MM.1S (cell line): Measurements from ENCODE around the gene ERG.

Source experiments
- CTCF ChIP-seq: fragments of 300-600 bp; sonication (generic); IDR thresholded peaks from 2 replicates; pipeline ENCODE4 v1.5.1; 2016; ENCODE audit warnings: antibody characterized with exemption, low read length, mixed read lengths
- EZH2phosphoT487 ChIP-seq: fragments of 300-600 bp; sonication (generic); IDR thresholded peaks from 2 replicates; pipeline ENCODE4 v1.6.1; 2018; ENCODE audit warnings: antibody characterized with exemption, low read length

- TF ChIP-seq CTCF (no peak), EZH2phosphoT487 (no peak)
These were observed 158.1 kb downstream of the ERG start for GRCh38 chr21:38340131-38340530.
